NK-92 (cell line): ENCODE results near the gene CDC34.

ENCODE experiments used
- DNase-seq: peaks from one replicate; lab custom pipeline; 2025; ENCODE audit not compliant: unreplicated experiment; lab: John Stamatoyannopoulos, UW

The CDC34 gene

GRCh38 chr19:541699-542098, 10.1 kb downstream of the CDC34 start:
- DNase-seq = no peak

GRCh38 chr19:542173-542866, 10.8 kb downstream of the CDC34 start:
- no peak for DNase-seq

GRCh38 chr19:543910-544608, 12.5 kb downstream of the CDC34 start, which contains the start of gene GZMM:
Gene GZMM, plus strand, starts transcription at chr19:544053. Its CDS starts 19 bp downstream, at chr19:544072.
- DNase-seq = no peak

GRCh38 chr19:547117-547516, 15.6 kb downstream of the CDC34 start:
- DNase-seq = no peak

GRCh38 chr19:547836-548720, 16.5 kb downstream of the CDC34 start:
- no peak for DNase-seq

- DNase-seq = no peak
These were observed 17.6 kb downstream of the CDC34 start for GRCh38 chr19:548886-549830.

GRCh38 chr19:554817-555216, 23.3 kb downstream of the CDC34 start:
- no peak for DNase-seq

- no peak for DNase-seq
These were observed 23.9 kb downstream of the CDC34 start for GRCh38 chr19:555474-555808.

- no peak for DNase-seq
These were observed 25.2 kb downstream of the CDC34 start for GRCh38 chr19:556611-557382.

- no peak for DNase-seq
These were observed 27.3 kb downstream of the CDC34 start for GRCh38 chr19:558770-559439.

GRCh38 chr19:560121-560520, 28.6 kb downstream of the CDC34 start:
- no peak for DNase-seq

GRCh38 chr19:566403-566802, 34.8 kb downstream of the CDC34 start:
- no peak for DNase-seq

GRCh38 chr19:566844-567243, 35.3 kb downstream of the CDC34 start:
- DNase-seq = no peak

GRCh38 chr19:567296-567900, 35.8 kb downstream of the CDC34 start:
- DNase-seq = no peak

GRCh38 chr19:570251-570686, 38.7 kb downstream of the CDC34 start:
- DNase-seq = no peak

GRCh38 chr19:570937-571565, 39.5 kb downstream of the CDC34 start:
- no peak for DNase-seq

- no peak for DNase-seq
These were observed 40.0 kb downstream of the CDC34 start for GRCh38 chr19:571566-571974.

GRCh38 chr19:572140-572742, 40.7 kb downstream of the CDC34 start, which contains the start of gene BSG:
Gene BSG, plus strand, starts transcription at chr19:572596. Its CDS starts 39 bp downstream, at chr19:572635.
- DNase-seq = peak; percentile 87
